Neural cell (in vitro differentiated cells): ENCODE data around the gene TMEM208. TPM values are rescaled to one million over a fixed set of nuclear protein-coding genes. Genes with fewer than 3 reads are reported as not detected.

Experiments
- H2AFZ ChIP-seq: fragments of 200-600, 300-800 bp; sonication (generic), shearing (Covaris generic); 2 replicates; pipeline ENCODE4 v1.6.0; 2014; ENCODE audit warnings: low read depth, mild to moderate bottlenecking, antibody characterized with exemption, low read length, moderate library complexity
- H3F3A ChIP-seq: fragments of 200-600 bp; shearing (Covaris generic); 2 replicates; pipeline ENCODE4 v1.6.1; 2016; ENCODE audit warnings: mild to moderate bottlenecking, moderate library complexity, mixed read lengths, antibody characterized with exemption, low read length; ENCODE audit not compliant: insufficient read depth, poor library complexity, severe bottlenecking
- H3K27ac ChIP-seq: fragments of 200-600, 300-800 bp; sonication (generic), shearing (Covaris generic); 2 replicates; pipeline ENCODE4 v1.5.1; 2014; ENCODE audit warnings: mild to moderate bottlenecking, low read length, moderate library complexity
- H3K27me3 ChIP-seq: fragments of 300-800, 200-600 bp; sonication (generic), shearing (Covaris generic); 2 replicates; pipeline ENCODE4 v1.6.0; 2014; ENCODE audit warnings: mild to moderate bottlenecking, low read depth, low read length, moderate library complexity; ENCODE audit not compliant: insufficient read depth
- H3K36me3 ChIP-seq: fragments of 300-800, 200-600 bp; sonication (generic), shearing (Covaris generic); 2 replicates; pipeline ENCODE4 v1.5.1; 2014; ENCODE audit warnings: mild to moderate bottlenecking, antibody characterized with exemption, low read length, moderate library complexity; ENCODE audit not compliant: insufficient read depth
- H3K4me2 ChIP-seq: fragments of 300-800, 200-600 bp; sonication (generic), shearing (Covaris generic); 2 replicates; pipeline ENCODE4 v1.6.0; 2014; ENCODE audit warnings: mild to moderate bottlenecking, low read length
- H3K4me3 ChIP-seq: fragments of 300-800, 200-600 bp; sonication (generic), shearing (Covaris generic); 2 replicates; pipeline ENCODE4 v1.5.1; 2014; ENCODE audit warnings: mild to moderate bottlenecking, low read length, moderate library complexity
- H3K79me2 ChIP-seq: fragments of 200-600 bp; shearing (Covaris generic); replicated peaks from 2 replicates; pipeline ENCODE4 v1.6.0; 2014; ENCODE audit warnings: mild to moderate bottlenecking, low read length, moderate library complexity; ENCODE audit not compliant: insufficient read depth
- H3K9ac ChIP-seq: fragments of 300-800, 200-600 bp; sonication (generic), shearing (Covaris generic); 2 replicates; pipeline ENCODE4 v1.6.1; 2016; ENCODE audit warnings: mild to moderate bottlenecking, low read length, mixed read lengths
- H3K9me2 ChIP-seq: fragments of 200-600 bp; shearing (Covaris generic); 2 replicates; pipeline ENCODE4 v1.6.1; 2016; ENCODE audit warnings: mild to moderate bottlenecking, low read length, mixed read lengths; ENCODE audit not compliant: insufficient read depth
- H3K9me3 ChIP-seq: fragments of 200-600, 300-800 bp; sonication (generic), shearing (Covaris generic); 2 replicates; pipeline ENCODE4 v1.6.1; 2016; ENCODE audit warnings: mild to moderate bottlenecking, mixed run types, low read length, moderate library complexity, mixed read lengths
- H4K20me1 ChIP-seq: fragments of 200-600 bp; shearing (Covaris generic); 2 replicates; pipeline ENCODE4 v1.6.1; 2016; ENCODE audit warnings: mild to moderate bottlenecking, mixed run types; ENCODE audit not compliant: insufficient read depth
- CTCF ChIP-seq: fragments of 450-650 bp; IDR thresholded peaks from 2 replicates; pipeline ENCODE4 v1.5.1; 2014; ENCODE audit warnings: antibody characterized with exemption, mild to moderate bottlenecking, moderate library complexity; ENCODE audit not compliant: poor library complexity, severe bottlenecking
- EP300 ChIP-seq: fragments of 450-650 bp; conservative IDR thresholded peaks from 2 replicates; pipeline ENCODE4 v1.6.1; 2014; ENCODE audit warnings: antibody characterized with exemption, mild to moderate bottlenecking, moderate library complexity; ENCODE audit not compliant: poor library complexity, severe bottlenecking
- EZH2 ChIP-seq: fragments of 200-600, 300-800 bp; shearing (Covaris generic), sonication (generic); IDR thresholded peaks from 2 replicates; pipeline ENCODE4 v1.6.1; 2014; ENCODE audit warnings: antibody characterized with exemption, low read length, borderline replicate concordance, mild to moderate bottlenecking; ENCODE audit not compliant: insufficient read depth, poor library complexity, severe bottlenecking
- MXI1 ChIP-seq: fragments of 450-650 bp; conservative IDR thresholded peaks from 2 replicates; pipeline ENCODE4 v1.6.1; 2014; ENCODE audit warnings: antibody characterized with exemption, mild to moderate bottlenecking; ENCODE audit not compliant: poor library complexity, severe bottlenecking
- POLR2AphosphoS5 ChIP-seq: IDR thresholded peaks from 2 replicates; pipeline ENCODE4 v1.6.1; 2012
- RAD21 ChIP-seq: fragments of 450-650 bp; conservative IDR thresholded peaks from 2 replicates; pipeline ENCODE4 v1.6.1; 2014; ENCODE audit warnings: antibody characterized with exemption, mild to moderate bottlenecking, moderate library complexity
- REST ChIP-seq: IDR thresholded peaks from 2 replicates; pipeline ENCODE4 v1.6.1; 2012; ENCODE audit warnings: borderline replicate concordance
- SMC3 ChIP-seq: fragments of 450-650 bp; conservative IDR thresholded peaks from 2 replicates; pipeline ENCODE4 v1.6.1; 2014; ENCODE audit warnings: antibody characterized with exemption, mild to moderate bottlenecking, moderate library complexity; ENCODE audit not compliant: poor library complexity
- TAF1 ChIP-seq: IDR thresholded peaks from 2 replicates; pipeline ENCODE4 v1.6.1; 2012; ENCODE audit warnings: low read depth
- polyA plus RNA-seq: library from polyadenylated mRNA; depleted of rRNA; stranded (reverse); fragments of >200 nt; gene quantifications from 2 replicates; pipeline ENCODE4 v1.2.3, GENCODE V29; 2014

Gene TMEM208
- polyA plus RNA-seq, 1 donor from 2014 or later: 53.5 TPM

GRCh38 chr16:67275321-67275720 lies 48.4 kb downstream of the TMEM208 start:
- Histone ChIP-seq H3F3A (no peaks in the 10 kb centered on the region), H3K9me2 (no peaks in the 10 kb centered on the region), H3K36me3 (no peaks in the 10 kb centered on the region), H3K27ac (no peak overlapping the region), H3K4me3 (no peak overlapping the region), H2AFZ (no peak overlapping the region), H3K79me2 (no peaks in the 10 kb centered on the region), H3K27me3 (peaks cover 6% of the 10 kb centered on the region), H3K9me3 (no peaks in the 10 kb centered on the region), H4K20me1 (no peaks in the 10 kb centered on the region), H3K9ac (no peak overlapping the region), H3K4me2 (no peak overlapping the region)
- TF ChIP-seq CTCF: no peak
- no peak for TF ChIP-seq REST
- TF ChIP-seq RAD21: no peak
- TF ChIP-seq TAF1: no peak
- TF ChIP-seq POLR2AphosphoS5: no peak
- TF ChIP-seq EZH2: no peak
- no peak for TF ChIP-seq EP300
- TF ChIP-seq MXI1: no peak
- TF ChIP-seq SMC3: no peak

- Histone ChIP-seq H3K36me3 (no peaks in the 10 kb centered on the region), H3K9ac (no peak overlapping the region), H3K9me3 (no peaks in the 10 kb centered on the region), H3K27me3 (peaks cover 6% of the 10 kb centered on the region), H4K20me1 (no peaks in the 10 kb centered on the region), H3K27ac (no peak overlapping the region), H3K79me2 (no peaks in the 10 kb centered on the region), H3K9me2 (no peaks in the 10 kb centered on the region), H3K4me3 (no peak overlapping the region), H2AFZ (no peak overlapping the region), H3K4me2 (no peak overlapping the region), H3F3A (no peaks in the 10 kb centered on the region)
- TF ChIP-seq REST (no peak), TAF1 (no peak), EP300 (no peak), RAD21 (no peak), MXI1 (no peak), CTCF (no peak), SMC3 (no peak), EZH2 (no peak), POLR2AphosphoS5 (no peak)
Observed at GRCh38 chr16:67277294-67277998, 50.5 kb downstream of the TMEM208 start.
